Transverse colon (tissue), 4 donors: ENCODE results near the gene ZNF334. TPM values are rescaled to one million over a fixed set of nuclear protein-coding genes. Genes with fewer than 3 reads are reported as not detected.

ENCODE experiments used
- DNase-seq: peaks from one replicate; pipeline ENCODE4 v3.0.0-alpha.2; 2019
- H3K27ac ChIP-seq, 4 donors: fragments of 200-600 bp; sonication (generic); 2 replicates each; pipeline ENCODE4 v1.5.1; 2016 to 2018; ENCODE audit warnings: inconsistent platforms in 4 of 4
- H3K27me3 ChIP-seq: fragments of 200-600 bp; sonication (generic); 2 replicates; pipeline ENCODE4 v1.5.1; 2017; ENCODE audit warnings: inconsistent platforms
- H3K36me3 ChIP-seq, 4 donors: fragments of 200-600 bp; sonication (generic); 2 replicates each; pipeline ENCODE4 v1.5.1; 2017 to 2019; ENCODE audit warnings: inconsistent platforms in 4 of 4
- H3K4me1 ChIP-seq, 4 donors: fragments of 200-600 bp; sonication (generic); 2 replicates each; pipeline ENCODE4 v1.5.1; 2017 to 2020; ENCODE audit warnings: inconsistent platforms in 4 of 4
- H3K4me3 ChIP-seq, 4 donors: fragments of 200-600 bp; sonication (generic); 1 replicate in 1 of 4; 2 replicates in 3 of 4; pipeline versions ENCODE4 v1.5.1 to v1.6.1; 2017 to 2019; ENCODE audit warnings: inconsistent platforms in 4 of 4
- H3K9me3 ChIP-seq, 2 donors: fragments of 200-600 bp; sonication (generic); 2 replicates each; pipeline ENCODE4 v1.5.1; 2017 to 2019; ENCODE audit warnings: inconsistent platforms in 2 of 2
- EP300 ChIP-seq: sonication (generic); formaldehyde crosslinking; IDR thresholded peaks from one replicate; pipeline ENCODE4 v1.6.1; 2017; ENCODE audit warnings: antibody characterized with exemption, low read depth
- POLR2A ChIP-seq: fragments of 450-650 bp; IDR thresholded peaks from one replicate; pipeline ENCODE4 v1.6.1; 2016; ENCODE audit warnings: antibody characterized with exemption, mild to moderate bottlenecking, moderate library complexity
- POLR2AphosphoS5 ChIP-seq, 3 donors: sonication (generic); formaldehyde crosslinking; IDR thresholded peaks; one replicate each; pipeline ENCODE4 v1.6.1; 2016; ENCODE audit warnings: antibody characterized with exemption in 3 of 3
- WGBS, 2 donors: methylation state at CpG; one replicate each; pipeline ENCODE4 v1.1.5; 2018; ENCODE audit warnings: low coverage in 1 of 2; 5-methylcytosine and 5-hydroxymethylcytosine counted together
- in situ Hi-C, 4 donors: fragments of 200-750 bp; cut with MboI; loops; one replicate each; pipeline versions ENCODE4 v1.15.0 to v1.15.1; 2017; ENCODE audit warnings: low sequenced_read_pairs in 3 of 4, low pct_ligation_motif_present in 1 of 4, low pct_unique_long_range_greater_than_20kb in 1 of 4
- intact Hi-C: fragments of 100-400 bp; cut with DNase I; formaldehyde crosslinking; loops from one replicate; pipeline ENCODE4 v1.15.1; 2023; ENCODE audit warnings: low total_unique reads
- total RNA-seq, 4 donors: library from RNA; depleted of rRNA; stranded (reverse); fragments of >200 nt; gene quantifications; one replicate each; pipeline ENCODE4 v1.1.0, GENCODE V29; 2016
- TF ChIP-seq, protein P1 (sequence below), 5 experiments: fragments of 200-600 bp in 3 of 5; fragments of 450-650 bp in 2 of 5; sonication (generic) in 3 of 5; IDR thresholded peaks; 1 replicate in 2 of 5; 2 replicates in 3 of 5; pipeline ENCODE4 v1.5.1; 2016 to 2017; ENCODE audit warnings: antibody characterized with exemption in 5 of 5, inconsistent platforms in 3 of 5, mild to moderate bottlenecking in 2 of 5, moderate library complexity in 1 of 5

The ZNF334 gene
- total RNA-seq, 4 donors from 2014 or later: 1.9 to 7.1 (median 4.7) TPM

GRCh38 chr20:46456255-46457028 is 56.9 kb downstream of the ZNF334 start:
- no peak for DNase-seq
- H3K27ac ChIP-seq: no peak overlapping the region
- no peak overlapping the region for H3K4me3 ChIP-seq
- H3K27me3 ChIP-seq: peaks cover 30% of the 10 kb centered on the region
- no peaks in the 10 kb centered on the region for H3K36me3 ChIP-seq
- peaks cover 0 to 9% (median 6%) of the 10 kb centered on the region in 4 donors for H3K4me1 ChIP-seq
- in situ Hi-C loops: no loop called here
- 80 to 89% methylated on average over 4 to 5 of the region's 5 CpGs for whole genome bisulfite sequencing, 2 donors
- TF ChIP-seq, protein P1, sequence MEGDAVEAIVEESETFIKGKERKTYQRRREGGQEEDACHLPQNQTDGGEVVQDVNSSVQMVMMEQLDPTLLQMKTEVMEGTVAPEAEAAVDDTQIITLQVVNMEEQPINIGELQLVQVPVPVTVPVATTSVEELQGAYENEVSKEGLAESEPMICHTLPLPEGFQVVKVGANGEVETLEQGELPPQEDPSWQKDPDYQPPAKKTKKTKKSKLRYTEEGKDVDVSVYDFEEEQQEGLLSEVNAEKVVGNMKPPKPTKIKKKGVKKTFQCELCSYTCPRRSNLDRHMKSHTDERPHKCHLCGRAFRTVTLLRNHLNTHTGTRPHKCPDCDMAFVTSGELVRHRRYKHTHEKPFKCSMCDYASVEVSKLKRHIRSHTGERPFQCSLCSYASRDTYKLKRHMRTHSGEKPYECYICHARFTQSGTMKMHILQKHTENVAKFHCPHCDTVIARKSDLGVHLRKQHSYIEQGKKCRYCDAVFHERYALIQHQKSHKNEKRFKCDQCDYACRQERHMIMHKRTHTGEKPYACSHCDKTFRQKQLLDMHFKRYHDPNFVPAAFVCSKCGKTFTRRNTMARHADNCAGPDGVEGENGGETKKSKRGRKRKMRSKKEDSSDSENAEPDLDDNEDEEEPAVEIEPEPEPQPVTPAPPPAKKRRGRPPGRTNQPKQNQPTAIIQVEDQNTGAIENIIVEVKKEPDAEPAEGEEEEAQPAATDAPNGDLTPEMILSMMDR (IDR thresholded peaks at IDR 0.05): no peak
- no peak for TF ChIP-seq POLR2A
- no peak for TF ChIP-seq EP300
- no peak for TF ChIP-seq POLR2AphosphoS5 (IDR thresholded peaks at IDR 0.05)
- peaks cover 0 to 9% of the 10 kb centered on the region in 2 donors for H3K9me3 ChIP-seq
- intact Hi-C loops: no loop called here

DNA sequence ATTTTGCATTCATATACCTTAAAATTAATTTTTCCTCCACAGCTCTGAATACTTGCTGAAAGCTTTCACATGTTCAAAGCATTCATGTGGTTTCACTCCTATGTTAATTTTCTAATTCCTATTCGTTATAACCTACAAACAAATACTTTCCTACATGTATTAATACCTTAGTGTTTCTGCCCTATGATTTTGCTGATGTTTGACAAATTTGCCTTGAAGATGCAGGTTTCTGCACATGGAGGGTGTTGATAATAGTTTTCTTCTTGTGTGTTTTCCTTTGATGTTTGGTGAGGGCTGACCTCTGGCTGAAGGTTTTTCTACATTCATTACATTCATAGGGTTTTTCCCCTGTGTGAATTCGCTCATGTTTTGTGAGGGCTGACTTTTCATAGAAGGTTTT is 57.6 kb downstream of the ZNF334 start:
- H3K4me1 ChIP-seq: peaks cover 0 to 9% (median 6%) of the 10 kb centered on the region in 4 donors
- peaks cover 30% of the 10 kb centered on the region for H3K27me3 ChIP-seq
- in situ Hi-C loops: no loop called here
- H3K9me3 ChIP-seq: peaks cover 0 to 9% of the 10 kb centered on the region in 2 donors
- intact Hi-C loops: no loop called here
- 67 to 77% methylated on average over 2 of the region's 2 CpGs for WGBS, 2 donors
- no peak overlapping the region for H3K27ac ChIP-seq
- H3K4me3 ChIP-seq: no peak overlapping the region
- no peak for TF ChIP-seq EP300
- TF ChIP-seq POLR2A: no peak
- TF ChIP-seq, protein P1 (IDR thresholded peaks at IDR 0.05): no peak
- TF ChIP-seq POLR2AphosphoS5 (IDR thresholded peaks at IDR 0.05): no peak
- no peaks in the 10 kb centered on the region for H3K36me3 ChIP-seq
- no peak for DNase-seq

Other genes with a start within 250 kb of the ZNF334 start
- not detected for gene CDH22, start 205.1 kb downstream of the ZNF334 start, total RNA-seq
- 10 to 100 TPM; 13.5 to 30.0 (median 22.1) TPM for gene ELMO2, start 106.9 kb downstream of the ZNF334 start, total RNA-seq
- not detected for gene OCSTAMP, start 37.1 kb upstream of the ZNF334 start, total RNA-seq
- under 1 TPM in 2 of 4 donors, not detected in 2; 0.14 to 0.48 TPM for gene SLC13A3, start 137.9 kb upstream of the ZNF334 start, total RNA-seq
- 10 to 100 TPM; 12.4 to 26.7 (median 18.3) TPM for gene TP53RK, start 175.9 kb upstream of the ZNF334 start, total RNA-seq
- 10 to 100 TPM in 3 of 4 donors, 1 to 10 TPM in 1; 8.2 to 33.5 (median 15.2) TPM for gene SLC2A10, start 196.1 kb upstream of the ZNF334 start, total RNA-seq